Ascending aorta (tissue), 2 donors: Measurements from ENCODE around the gene PASK. TPM values are rescaled to one million over a fixed set of nuclear protein-coding genes. Genes with fewer than 3 reads are reported as not detected.

ENCODE experiments used
- DNase-seq, 2 donors: peaks; one replicate each; pipeline ENCODE4 v3.0.0-alpha.2; 2019; ENCODE audit warnings: low spot score in 2 of 2
- H3K27ac ChIP-seq, 2 donors: fragments of 200-600 bp; sonication (generic); one replicate each; pipeline ENCODE4 v1.5.1; 2016 to 2017; ENCODE audit warnings: mild to moderate bottlenecking in 1 of 2
- H3K27me3 ChIP-seq: fragments of 200-600 bp; sonication (generic); one replicate; pipeline ENCODE4 v1.5.1; 2017
- H3K36me3 ChIP-seq, 2 donors: fragments of 200-600 bp; sonication (generic); one replicate each; pipeline ENCODE4 v1.5.1; 2016
- H3K4me1 ChIP-seq, 2 donors: fragments of 200-600 bp; sonication (generic); one replicate each; pipeline ENCODE4 v1.5.1; 2016 to 2017; ENCODE audit warnings: mild to moderate bottlenecking in 1 of 2
- H3K4me3 ChIP-seq, 2 donors: fragments of 200-600 bp; sonication (generic); one replicate each; pipeline ENCODE4 v1.5.1; 2016 to 2017; ENCODE audit warnings: mild to moderate bottlenecking in 1 of 2
- H3K9me3 ChIP-seq, 2 donors: fragments of 200-600 bp; sonication (generic); one replicate each; pipeline ENCODE4 v1.5.1; 2016
- intact Hi-C: fragments of 100-400 bp; cut with DNase I; formaldehyde crosslinking; loops from one replicate; pipeline ENCODE4 v1.15.1; 2023
- total RNA-seq: library from RNA; depleted of rRNA; stranded (reverse); fragments of >200 nt; gene quantifications from one replicate; pipeline ENCODE4 v1.1.0, GENCODE V29; 2016
- TF ChIP-seq, protein P1 (sequence below), 3 experiments: fragments of 200-600 bp in 2 of 3; fragments of 450-650 bp in 1 of 3; sonication (generic) in 2 of 3; IDR thresholded peaks; one replicate each; pipeline ENCODE4 v1.5.1; 2016 to 2019; ENCODE audit warnings: antibody characterized with exemption in 3 of 3, mild to moderate bottlenecking in 1 of 3, moderate library complexity in 1 of 3

The PASK gene
- total RNA-seq, 1 donor from 2014 or later, result not detected

DNA sequence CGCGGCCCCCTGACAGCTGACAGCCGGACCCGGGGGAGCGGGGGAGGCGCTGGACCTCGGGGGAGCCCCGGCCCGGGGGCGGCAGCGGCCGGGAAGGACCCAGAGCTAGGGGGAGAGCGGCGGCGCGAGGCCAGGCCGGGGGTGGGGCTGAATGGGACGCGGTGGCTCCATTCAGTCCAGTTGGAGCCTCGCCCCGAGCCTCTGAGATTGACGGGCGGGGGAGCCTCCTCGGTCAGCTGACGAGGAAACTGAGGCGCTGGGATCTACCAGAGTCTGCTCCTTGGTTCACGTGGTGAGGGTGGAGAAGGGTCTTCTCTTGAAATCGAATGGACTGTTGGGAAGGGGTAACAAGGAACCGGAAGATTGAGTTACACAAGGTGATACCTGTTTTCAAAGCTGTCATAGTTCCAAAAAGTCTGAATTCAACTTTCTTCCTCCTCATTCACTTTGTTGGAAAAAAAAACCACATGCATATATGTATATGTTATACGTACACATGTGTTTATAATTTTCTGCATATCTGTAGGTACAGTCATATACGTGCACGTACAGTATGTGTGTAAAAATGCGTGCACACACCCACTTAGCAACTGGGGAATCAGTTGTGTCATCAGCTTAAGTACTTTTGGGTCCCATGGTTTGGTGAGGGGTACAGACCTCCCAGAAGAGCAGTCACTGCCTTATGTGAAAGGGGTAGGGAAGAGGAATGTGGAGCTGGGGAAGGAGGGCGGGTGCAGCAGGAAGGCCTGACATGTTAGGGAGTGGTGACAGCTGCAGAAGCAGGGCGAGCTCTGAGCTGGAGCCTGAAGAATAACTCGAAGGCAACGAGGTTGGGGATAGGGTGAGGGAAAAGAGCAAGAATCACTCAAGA lies 1.6 kb upstream of the PASK start:
- Histone ChIP-seq H3K4me1 (peaks cover 0 to 15% of the 10 kb centered on the region in 2 donors), H3K36me3 (peaks cover 3 to 11% of the 10 kb centered on the region in 2 donors), H3K27me3 (no peaks in the 10 kb centered on the region), H3K4me3 (peak overlapping the region; percentile 70 to 95), H3K9me3 (no peaks in the 10 kb centered on the region), H3K27ac (peak overlapping the region; percentile 62 to 87)
- TF ChIP-seq, protein P1, sequence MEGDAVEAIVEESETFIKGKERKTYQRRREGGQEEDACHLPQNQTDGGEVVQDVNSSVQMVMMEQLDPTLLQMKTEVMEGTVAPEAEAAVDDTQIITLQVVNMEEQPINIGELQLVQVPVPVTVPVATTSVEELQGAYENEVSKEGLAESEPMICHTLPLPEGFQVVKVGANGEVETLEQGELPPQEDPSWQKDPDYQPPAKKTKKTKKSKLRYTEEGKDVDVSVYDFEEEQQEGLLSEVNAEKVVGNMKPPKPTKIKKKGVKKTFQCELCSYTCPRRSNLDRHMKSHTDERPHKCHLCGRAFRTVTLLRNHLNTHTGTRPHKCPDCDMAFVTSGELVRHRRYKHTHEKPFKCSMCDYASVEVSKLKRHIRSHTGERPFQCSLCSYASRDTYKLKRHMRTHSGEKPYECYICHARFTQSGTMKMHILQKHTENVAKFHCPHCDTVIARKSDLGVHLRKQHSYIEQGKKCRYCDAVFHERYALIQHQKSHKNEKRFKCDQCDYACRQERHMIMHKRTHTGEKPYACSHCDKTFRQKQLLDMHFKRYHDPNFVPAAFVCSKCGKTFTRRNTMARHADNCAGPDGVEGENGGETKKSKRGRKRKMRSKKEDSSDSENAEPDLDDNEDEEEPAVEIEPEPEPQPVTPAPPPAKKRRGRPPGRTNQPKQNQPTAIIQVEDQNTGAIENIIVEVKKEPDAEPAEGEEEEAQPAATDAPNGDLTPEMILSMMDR (IDR thresholded peaks at IDR 0.05), result peak in 1 of 3 experiments; percentile 1
- no peak for DNase-seq
- intact Hi-C loops, result loop anchor here (1.0 to 5.0 kb wide), 6 partner anchors 49 to 486 kb away; partner anchors contain the start of genes ATG4B, MTERF4, SNED1 and THAP4

DNA sequence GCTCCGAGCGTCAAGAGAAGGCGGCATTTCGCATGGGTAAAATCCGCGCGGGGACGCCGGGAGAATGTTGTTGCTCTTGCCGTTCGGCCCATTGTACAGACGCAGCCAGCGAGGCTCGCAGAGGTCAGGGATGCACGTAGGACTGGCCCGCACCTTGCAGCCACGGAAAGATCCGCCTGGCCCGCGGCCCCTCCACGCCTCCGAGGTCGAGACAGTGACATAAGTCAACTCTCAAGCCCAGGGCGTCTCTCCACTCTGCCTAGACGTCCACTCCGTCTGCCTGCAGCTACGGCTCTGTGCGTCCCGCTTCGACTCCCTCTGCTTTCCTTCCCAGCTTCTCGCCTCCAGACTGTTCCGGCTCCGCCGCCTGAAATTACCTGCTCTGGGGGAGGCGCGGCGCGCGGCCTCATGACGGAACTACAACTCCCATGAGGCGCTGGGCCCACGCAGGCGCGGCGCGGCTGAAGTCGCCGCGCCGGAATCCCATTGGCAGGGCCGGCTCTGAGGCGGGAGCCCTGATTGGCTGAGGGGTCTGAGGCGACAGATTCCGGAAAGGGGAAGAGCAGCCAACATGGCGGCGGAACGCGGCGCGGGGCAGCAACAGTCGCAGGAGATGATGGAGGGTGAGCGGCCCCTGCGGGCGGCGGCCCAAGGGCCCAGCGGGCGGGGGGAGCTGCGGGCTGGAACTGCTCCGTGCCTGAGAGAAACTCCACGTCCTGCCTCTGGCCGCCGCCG lies 820 bp upstream of the PASK start, which contains the start of gene PPP1R7:
Gene PPP1R7 (plus strand): TSS at position 543 of the 735 bp plus-strand sequence. CDS start 29 bp downstream, at position 572.
- Histone ChIP-seq H3K27me3 (no peaks in the 10 kb centered on the region), H3K9me3 (no peaks in the 10 kb centered on the region), H3K4me1 (peaks cover 0 to 15% of the 10 kb centered on the region in 2 donors), H3K4me3 (peak within 1 kb of the TSS; percentile 70 to 95), H3K27ac (peak within 1 kb of the TSS; percentile 62 to 87), H3K36me3 (peaks cover 3 to 5% of the 10 kb centered on the region in 2 donors)
- intact Hi-C loops, result loop anchor here (1.0 to 10.0 kb wide), 9 partner anchors 48 to 585 kb away; partner anchors contain the start of genes ATG4B, DUSP28, HDLBP and MTERF4
- peak; percentile 85 to 98 for DNase-seq
- TF ChIP-seq, protein P1 (IDR thresholded peaks at IDR 0.05), result peak in 1 of 3 experiments; percentile 14

DNA sequence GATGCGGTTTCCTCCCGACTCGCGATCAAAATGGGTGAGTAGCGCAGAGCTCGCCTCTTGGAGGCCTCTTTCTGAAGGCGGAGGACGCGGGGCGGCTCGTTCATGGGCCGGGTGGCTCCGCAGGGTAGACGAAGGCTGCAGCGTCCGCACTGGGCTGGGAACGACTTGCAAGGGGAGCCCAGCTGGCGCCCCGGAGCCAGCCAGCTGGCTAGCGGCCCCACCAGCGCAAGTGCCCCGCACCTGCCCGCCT lies 328 bp upstream of the PASK start:
- intact Hi-C loops, result loop anchor here (2.0 to 10.0 kb wide), 3 partner anchors 123 to 585 kb away; partner anchors contain the start of genes DUSP28, HDLBP, RNPEPL1 and SEPTIN2
- H3K4me1 ChIP-seq, result peaks cover 0 to 15% of the 10 kb centered on the region in 2 donors
- TF ChIP-seq, protein P1 (IDR thresholded peaks at IDR 0.05), result no peak
- H3K9me3 ChIP-seq, result no peaks in the 10 kb centered on the region
- peak overlapping the region; percentile 70 to 95 for H3K4me3 ChIP-seq
- H3K27me3 ChIP-seq, result no peaks in the 10 kb centered on the region
- DNase-seq, result no peak
- peaks cover 3 to 5% of the 10 kb centered on the region in 2 donors for H3K36me3 ChIP-seq
- peak overlapping the region in 1 of 2 donors; percentile 4 for H3K27ac ChIP-seq

DNA sequence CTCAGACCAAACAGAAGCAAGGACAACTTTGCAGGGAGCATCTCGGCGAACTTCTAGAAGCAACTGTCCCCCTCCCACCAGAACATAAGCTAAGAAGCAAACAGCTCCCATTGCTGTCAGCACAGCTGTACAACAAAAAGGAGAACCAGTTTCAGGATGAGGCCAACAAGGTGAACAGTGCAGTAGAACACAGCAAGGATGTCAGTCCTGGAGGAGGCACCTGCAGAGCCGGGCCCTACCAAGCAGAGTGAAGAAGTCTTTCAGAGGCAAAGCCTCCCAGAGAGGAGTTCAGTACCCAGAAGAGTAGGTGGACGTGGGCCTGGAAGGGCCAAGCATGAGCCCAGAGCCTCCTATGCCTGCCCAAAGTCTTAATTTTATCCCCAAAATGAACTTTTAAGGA lies 1.0 kb downstream of the PASK start:
- H3K4me3 ChIP-seq, result peak overlapping the region in 1 of 2 donors; percentile 70
- H3K27me3 ChIP-seq, result no peaks in the 10 kb centered on the region
- H3K36me3 ChIP-seq, result peaks cover 0 to under 1% of the 10 kb centered on the region in 2 donors
- H3K27ac ChIP-seq, result no peak overlapping the region
- intact Hi-C loops, result loop anchor here (2.0 to 10.0 kb wide), 3 partner anchors 124 to 583 kb away; partner anchors contain the start of genes DUSP28, HDLBP, RNPEPL1 and SEPTIN2
- H3K9me3 ChIP-seq, result no peaks in the 10 kb centered on the region
- TF ChIP-seq, protein P1 (IDR thresholded peaks at IDR 0.05), result no peak
- H3K4me1 ChIP-seq, result peaks cover 0 to 15% of the 10 kb centered on the region in 2 donors
- DNase-seq, result no peak

DNA sequence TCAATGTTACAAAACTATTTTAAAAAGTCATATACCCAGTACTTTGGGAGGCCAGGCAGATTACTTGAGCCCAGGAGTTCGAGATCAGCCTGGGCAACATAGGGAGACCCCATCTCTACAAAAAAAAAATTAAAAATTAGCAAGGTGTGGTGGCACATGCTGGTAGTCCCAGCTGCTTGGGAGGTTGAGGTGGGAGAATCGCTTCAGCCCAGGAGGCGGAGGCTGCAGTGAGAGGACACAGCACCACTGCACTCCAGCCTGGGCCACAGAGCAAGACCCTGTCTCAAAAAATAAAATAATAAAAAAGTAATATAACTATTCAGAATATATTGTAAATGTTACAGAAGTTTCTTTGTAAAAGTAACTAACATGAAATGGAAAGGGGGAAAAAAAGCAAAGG lies 1.9 kb downstream of the PASK start:
- TF ChIP-seq, protein P1 (IDR thresholded peaks at IDR 0.05), result no peak
- Histone ChIP-seq H3K27ac (no peak overlapping the region), H3K27me3 (no peaks in the 10 kb centered on the region), H3K4me1 (peaks cover 0 to 15% of the 10 kb centered on the region in 2 donors), H3K9me3 (no peaks in the 10 kb centered on the region), H3K4me3 (no peak overlapping the region), H3K36me3 (no peaks in the 10 kb centered on the region)
- DNase-seq, result no peak
- intact Hi-C loops, result loop anchor here (5.0 to 10.0 kb wide), 2 partner anchors 125 to 583 kb away; partner anchors contain the start of genes DUSP28 and RNPEPL1
